ENCODE data around the gene MUCL1. TPM values are rescaled to one million over a fixed set of nuclear protein-coding genes. Genes with fewer than 3 reads are reported as not detected.

The MUCL1 gene
- total and polyA plus RNA-seq, 10 of the 15 experiments (the other 5 are each of a cell fraction or from before 2014, with no cell fraction given), result not detected

DNA sequence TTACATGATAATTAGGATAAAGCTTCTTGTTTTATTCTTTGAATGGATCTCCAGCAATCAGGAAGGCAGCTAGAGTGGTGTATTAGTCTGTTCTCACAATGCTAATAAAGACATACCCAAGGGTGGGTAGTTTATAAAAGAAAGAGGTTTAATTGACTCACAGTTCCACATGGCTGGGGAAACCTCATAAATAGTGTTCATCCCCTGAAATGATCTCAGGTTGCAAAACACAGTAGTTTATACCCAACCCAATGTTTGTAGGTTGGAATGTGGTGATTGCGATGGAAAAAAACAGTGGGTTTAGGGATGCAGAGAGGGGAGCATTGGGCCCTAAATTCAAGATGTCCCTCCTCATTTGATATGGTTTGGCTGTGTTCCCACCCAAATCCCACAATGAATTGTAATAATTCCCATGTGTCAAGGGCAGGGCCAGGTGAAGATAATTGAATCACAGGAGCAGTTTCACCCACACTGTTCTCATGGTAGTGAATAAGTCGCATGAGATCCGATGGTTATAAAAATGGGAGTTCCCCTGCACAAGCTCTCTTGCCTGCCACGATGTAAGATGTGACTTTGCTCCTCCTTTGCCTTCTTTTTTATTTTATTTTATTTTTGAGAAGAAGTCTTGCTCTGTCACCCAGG lies 11.5 kb downstream of the MUCL1 start:
- no peak for FAIRE-seq
- Histone ChIP-seq H3K9ac (ENCODE audit: control insufficient read depth, insufficient read depth, low read length) (no peak overlapping the region), H3K27ac (ENCODE audit: control insufficient read depth, insufficient read depth) (no peak overlapping the region), H3K9me3 (replicated peaks; ENCODE audit: control insufficient read depth, insufficient read depth, low read length) (no peaks in the 10 kb centered on the region), H3K27me3 (replicated peaks in 1 of 2; ENCODE audit: control insufficient read depth in 2 of 2, insufficient read depth in 2 of 2, low read length in 1 of 2) (no peaks in the 10 kb centered on the region; a peak in 2 of 4 replicates), H3K4me1 (ENCODE audit: control insufficient read depth, insufficient read depth, low read length) (no peaks in the 10 kb centered on the region), H3K4me3 (no peak overlapping the region), H3K4me2 (ENCODE audit: control insufficient read depth, insufficient read depth) (no peak overlapping the region), H2AFZ (ENCODE audit: control insufficient read depth, low read depth, low read length) (no peak overlapping the region), H3K79me2 (ENCODE audit: control insufficient read depth, insufficient read depth, low read length) (no peaks in the 10 kb centered on the region), H4K20me1 (ENCODE audit: control insufficient read depth, insufficient read depth) (no peaks in the 10 kb centered on the region), H3K36me3 (ENCODE audit: control insufficient read depth in 2 of 2, insufficient read depth in 2 of 2, low read length in 1 of 2) (no peaks in the 10 kb centered on the region)
- ChIA-PET CTCF (interaction anchor here (0.9 to 1.5 kb wide), 3 partner anchors 12 to 206 kb away, joined by 3 to 5 read pairs (median 3); partner anchors contain the start of gene MUCL1), POLR2A (no interaction called here), SMC1A (ENCODE audit: uncharacterized antibody, unreplicated experiment) (interaction anchor here (1.0 to 1.3 kb wide), 3 partner anchors 12 to 206 kb away, joined by 3 to 4 read pairs (median 3); no protein-coding TSS in a partner anchor), RAD21 (ENCODE audit: unreplicated experiment) (no interaction called here)
- no peak for ATAC-seq
- no TSS peak for BruUV-seq (replicated peaks)
- DNase-seq (ENCODE audit: low read depth, low spot score), result no peak
- WGBS (ENCODE audit: insufficient coverage, insufficient replicate concordance, low lambda C conversion rate, missing lambda C conversion rate), result 28% methylated on average over 4 of the region's 4 CpGs
- TF ChIP-seq SUZ12 (IDR thresholded peaks at IDR 0.05; ENCODE audit: unreplicated experiment) (no peak), MEF2B (IDR thresholded peaks at IDR 0.05; ENCODE audit: partially characterized antibody, poor library complexity, severe bottlenecking) (peak; percentile 87), MTA2 (IDR thresholded peaks at IDR 0.05; ENCODE audit: low read depth) (0 out of 2 replicates have a peak, but pooled peaks have one; percentile 22), NR2F1 (conservative IDR thresholded peaks at IDR 0.05) (no peak), PAX5 (IDR thresholded peaks at IDR 0.05; ENCODE audit: borderline replicate concordance, low read depth, low read length) (no peak), RAD51 (IDR thresholded peaks at IDR 0.05) (no peak), IKZF1 (conservative IDR thresholded peaks at IDR 0.05) (0 out of 2 replicates have a peak, but pooled peaks have one; percentile 12), ATF7 (IDR thresholded peaks at IDR 0.05; ENCODE audit: low read depth) (no peak), CBX5 (IDR thresholded peaks at IDR 0.05; ENCODE audit: low read depth) (no peak), MYB (IDR thresholded peaks at IDR 0.05; ENCODE audit: borderline replicate concordance, low read depth, low read length) (no peak), TCF12 (IDR thresholded peaks at IDR 0.05; ENCODE audit: low read depth, low read length) (no peak), RUNX3 (IDR thresholded peaks at IDR 0.05; ENCODE audit: low read length) (no peak), ASH2L (IDR thresholded peaks at IDR 0.05; ENCODE audit: borderline replicate concordance, low read depth) (no peak), POLR2AphosphoS5 (IDR thresholded peaks at IDR 0.05; ENCODE audit: low read length) (no peak), FOS (IDR thresholded peaks at IDR 0.05; ENCODE audit: borderline replicate concordance, extremely low read depth, insufficient read length) (no peak)
- TF ChIP-seq, protein P1, sequence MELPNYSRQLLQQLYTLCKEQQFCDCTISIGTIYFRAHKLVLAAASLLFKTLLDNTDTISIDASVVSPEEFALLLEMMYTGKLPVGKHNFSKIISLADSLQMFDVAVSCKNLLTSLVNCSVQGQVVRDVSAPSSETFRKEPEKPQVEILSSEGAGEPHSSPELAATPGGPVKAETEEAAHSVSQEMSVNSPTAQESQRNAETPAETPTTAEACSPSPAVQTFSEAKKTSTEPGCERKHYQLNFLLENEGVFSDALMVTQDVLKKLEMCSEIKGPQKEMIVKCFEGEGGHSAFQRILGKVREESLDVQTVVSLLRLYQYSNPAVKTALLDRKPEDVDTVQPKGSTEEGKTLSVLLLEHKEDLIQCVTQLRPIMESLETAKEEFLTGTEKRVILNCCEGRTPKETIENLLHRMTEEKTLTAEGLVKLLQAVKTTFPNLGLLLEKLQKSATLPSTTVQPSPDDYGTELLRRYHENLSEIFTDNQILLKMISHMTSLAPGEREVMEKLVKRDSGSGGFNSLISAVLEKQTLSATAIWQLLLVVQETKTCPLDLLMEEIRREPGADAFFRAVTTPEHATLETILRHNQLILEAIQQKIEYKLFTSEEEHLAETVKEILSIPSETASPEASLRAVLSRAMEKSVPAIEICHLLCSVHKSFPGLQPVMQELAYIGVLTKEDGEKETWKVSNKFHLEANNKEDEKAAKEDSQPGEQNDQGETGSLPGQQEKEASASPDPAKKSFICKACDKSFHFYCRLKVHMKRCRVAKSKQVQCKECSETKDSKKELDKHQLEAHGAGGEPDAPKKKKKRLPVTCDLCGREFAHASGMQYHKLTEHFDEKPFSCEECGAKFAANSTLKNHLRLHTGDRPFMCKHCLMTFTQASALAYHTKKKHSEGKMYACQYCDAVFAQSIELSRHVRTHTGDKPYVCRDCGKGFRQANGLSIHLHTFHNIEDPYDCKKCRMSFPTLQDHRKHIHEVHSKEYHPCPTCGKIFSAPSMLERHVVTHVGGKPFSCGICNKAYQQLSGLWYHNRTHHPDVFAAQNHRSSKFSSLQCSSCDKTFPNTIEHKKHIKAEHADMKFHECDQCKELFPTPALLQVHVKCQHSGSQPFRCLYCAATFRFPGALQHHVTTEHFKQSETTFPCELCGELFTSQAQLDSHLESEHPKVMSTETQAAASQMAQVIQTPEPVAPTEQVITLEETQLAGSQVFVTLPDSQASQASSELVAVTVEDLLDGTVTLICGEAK (IDR thresholded peaks at IDR 0.05; ENCODE audit: borderline replicate concordance), result no peak
- intact Hi-C loops (cut with micrococcal nuclease; ENCODE audit: unreplicated experiment), result no loop called here
- in situ Hi-C loops (cut with MboI), result no loop called here
